Left ventricle myocardium inferior (tissue), 1 donor: ENCODE data around the gene NT5C. TPM values are rescaled to one million over a fixed set of nuclear protein-coding genes. Genes with fewer than 3 reads are reported as not detected.

ENCODE experiments used
- DNase-seq: peaks from one replicate; pipeline ENCODE4 v3.0.0-alpha.2; 2020
- H3K27ac ChIP-seq: fragments of 200-600 bp; replicated peaks from 2 replicates; pipeline ENCODE4 v1.8.0; 2021
- H3K27me3 ChIP-seq: fragments of 200-600 bp; 2 replicates; pipeline ENCODE4 v1.8.0; 2021; ENCODE audit warnings: low read depth
- H3K36me3 ChIP-seq: fragments of 200-600 bp; 2 replicates; pipeline ENCODE4 v1.8.0; 2021
- H3K4me1 ChIP-seq: fragments of 200-600 bp; 2 replicates; pipeline ENCODE4 v1.8.0; 2021
- H3K4me3 ChIP-seq: fragments of 200-600 bp; 2 replicates; pipeline ENCODE4 v1.8.0; 2021; ENCODE audit warnings: mild to moderate bottlenecking, moderate library complexity
- H3K9me3 ChIP-seq: fragments of 200-600 bp; replicated peaks from 2 replicates; pipeline ENCODE4 v1.8.0; 2021
- CTCF ChIP-seq: fragments of 200-600 bp; IDR thresholded peaks from 2 replicates; pipeline ENCODE4 v1.8.0; 2021; ENCODE audit warnings: antibody characterized with exemption, mild to moderate bottlenecking, borderline replicate concordance
- intact Hi-C: fragments of 100-400 bp; cut with micrococcal nuclease; formaldehyde crosslinking; loops from one replicate; pipeline ENCODE4 v1.11.0; 2022
- total RNA-seq: library from RNA; stranded (reverse); fragmentation: NEBNext Ultra II Directional; extraction: Animal tissue kit (Norgen Biotek cat#: 25700); gene quantifications from one replicate; pipeline ENCODE4 v1.2.1, GENCODE V29; 2021
- donor health status: DM: no; HTN: yes; CAD: no; lungs with severe emphysema.

The NT5C gene
- total RNA-seq, 1 donor from 2014 or later, result 25.9 TPM

- no peaks in the 10 kb centered on the region for H3K9me3 ChIP-seq
- H3K27ac ChIP-seq, result peak overlapping the region; percentile 92
- no peaks in the 10 kb centered on the region for H3K27me3 ChIP-seq
- DNase-seq, result no peak
- H3K36me3 ChIP-seq, result no peaks in the 10 kb centered on the region
- H3K4me1 ChIP-seq, result peaks cover 45% of the 10 kb centered on the region
- H3K4me3 ChIP-seq, result peak overlapping the region; percentile 79
- intact Hi-C loops, result no loop called here
- TF ChIP-seq CTCF, result no peak
Measured at GRCh38 chr17:75088465-75089417, 42.8 kb downstream of the NT5C start.

- no peak for TF ChIP-seq CTCF
- peak within 1 kb of the TSS; percentile 79 for H3K4me3 ChIP-seq
- H3K9me3 ChIP-seq, result no peaks in the 10 kb centered on the region
- intact Hi-C loops, result no loop called here
- DNase-seq, result peak; percentile 91
- H3K4me1 ChIP-seq, result peaks cover 41% of the 10 kb centered on the region
- H3K27me3 ChIP-seq, result no peaks in the 10 kb centered on the region
- peak within 1 kb of the TSS; percentile 92 for H3K27ac ChIP-seq
- H3K36me3 ChIP-seq, result no peaks in the 10 kb centered on the region
Measured at GRCh38 chr17:75087558-75088453, 43.7 kb downstream of the NT5C start, which contains the start of gene SLC16A5. Gene SLC16A5, plus strand, starts transcription at chr17:75087954. Its CDS starts 5,683 bp downstream, at chr17:75093637.

GRCh38 chr17:75087182-75087557, 44.4 kb downstream of the NT5C start:
- H3K4me1 ChIP-seq, result peaks cover 41% of the 10 kb centered on the region
- H3K9me3 ChIP-seq, result no peaks in the 10 kb centered on the region
- intact Hi-C loops, result no loop called here
- peak overlapping the region; percentile 92 for H3K27ac ChIP-seq
- H3K36me3 ChIP-seq, result no peaks in the 10 kb centered on the region
- no peak for DNase-seq
- H3K4me3 ChIP-seq, result peak overlapping the region; percentile 79
- no peak for TF ChIP-seq CTCF
- no peaks in the 10 kb centered on the region for H3K27me3 ChIP-seq

- Histone ChIP-seq H3K27ac (peak overlapping the region; percentile 92), H3K27me3 (no peaks in the 10 kb centered on the region), H3K9me3 (no peaks in the 10 kb centered on the region), H3K4me3 (no peak overlapping the region), H3K4me1 (peaks cover 36% of the 10 kb centered on the region), H3K36me3 (no peaks in the 10 kb centered on the region)
- DNase-seq, result no peak
- intact Hi-C loops, result no loop called here
- no peak for TF ChIP-seq CTCF
Measured at GRCh38 chr17:75086496-75087181, 44.9 kb downstream of the NT5C start.
